ENCODE results near the gene SPRR4. TPM values are rescaled to one million over a fixed set of nuclear protein-coding genes. Genes with fewer than 3 reads are reported as not detected.

The SPRR4 gene
- polyA plus RNA-seq, 1 donor from 2014 or later: not detected

- H3K9me3 ChIP-seq (ENCODE audit: low read length): no peaks in the 10 kb centered on the region
- H3F3A ChIP-seq (ENCODE audit: insufficient read depth, low read length, poor library complexity, severe bottlenecking): no peaks in the 10 kb centered on the region
- TF ChIP-seq POLR2AphosphoS5 (IDR thresholded peaks at IDR 0.05): no peak
- TF ChIP-seq SMC3 (conservative IDR thresholded peaks at IDR 0.05; ENCODE audit: poor library complexity): no peak
- TF ChIP-seq EZH2 (IDR thresholded peaks at IDR 0.05; ENCODE audit: borderline replicate concordance, insufficient read depth, low read length, poor library complexity, severe bottlenecking): no peak
- no peak for TF ChIP-seq RAD21 (conservative IDR thresholded peaks at IDR 0.05)
- no peak for TF ChIP-seq TAF1 (IDR thresholded peaks at IDR 0.05; ENCODE audit: low read depth)
- TF ChIP-seq EP300 (conservative IDR thresholded peaks at IDR 0.05; ENCODE audit: poor library complexity, severe bottlenecking): no peak
- TF ChIP-seq, protein P1, sequence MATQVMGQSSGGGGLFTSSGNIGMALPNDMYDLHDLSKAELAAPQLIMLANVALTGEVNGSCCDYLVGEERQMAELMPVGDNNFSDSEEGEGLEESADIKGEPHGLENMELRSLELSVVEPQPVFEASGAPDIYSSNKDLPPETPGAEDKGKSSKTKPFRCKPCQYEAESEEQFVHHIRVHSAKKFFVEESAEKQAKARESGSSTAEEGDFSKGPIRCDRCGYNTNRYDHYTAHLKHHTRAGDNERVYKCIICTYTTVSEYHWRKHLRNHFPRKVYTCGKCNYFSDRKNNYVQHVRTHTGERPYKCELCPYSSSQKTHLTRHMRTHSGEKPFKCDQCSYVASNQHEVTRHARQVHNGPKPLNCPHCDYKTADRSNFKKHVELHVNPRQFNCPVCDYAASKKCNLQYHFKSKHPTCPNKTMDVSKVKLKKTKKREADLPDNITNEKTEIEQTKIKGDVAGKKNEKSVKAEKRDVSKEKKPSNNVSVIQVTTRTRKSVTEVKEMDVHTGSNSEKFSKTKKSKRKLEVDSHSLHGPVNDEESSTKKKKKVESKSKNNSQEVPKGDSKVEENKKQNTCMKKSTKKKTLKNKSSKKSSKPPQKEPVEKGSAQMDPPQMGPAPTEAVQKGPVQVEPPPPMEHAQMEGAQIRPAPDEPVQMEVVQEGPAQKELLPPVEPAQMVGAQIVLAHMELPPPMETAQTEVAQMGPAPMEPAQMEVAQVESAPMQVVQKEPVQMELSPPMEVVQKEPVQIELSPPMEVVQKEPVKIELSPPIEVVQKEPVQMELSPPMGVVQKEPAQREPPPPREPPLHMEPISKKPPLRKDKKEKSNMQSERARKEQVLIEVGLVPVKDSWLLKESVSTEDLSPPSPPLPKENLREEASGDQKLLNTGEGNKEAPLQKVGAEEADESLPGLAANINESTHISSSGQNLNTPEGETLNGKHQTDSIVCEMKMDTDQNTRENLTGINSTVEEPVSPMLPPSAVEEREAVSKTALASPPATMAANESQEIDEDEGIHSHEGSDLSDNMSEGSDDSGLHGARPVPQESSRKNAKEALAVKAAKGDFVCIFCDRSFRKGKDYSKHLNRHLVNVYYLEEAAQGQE (IDR thresholded peaks at IDR 0.05; ENCODE audit: borderline replicate concordance): no peak
- no peak for TF ChIP-seq MXI1 (conservative IDR thresholded peaks at IDR 0.05; ENCODE audit: poor library complexity, severe bottlenecking)
- no peak for TF ChIP-seq CTCF (IDR thresholded peaks at IDR 0.05; ENCODE audit: poor library complexity, severe bottlenecking)
- H3K79me2 ChIP-seq (replicated peaks; ENCODE audit: insufficient read depth, low read length): no peaks in the 10 kb centered on the region
- no peak within 1 kb of the TSS for H3K4me3 ChIP-seq (ENCODE audit: low read length)
- H3K36me3 ChIP-seq (ENCODE audit: insufficient read depth, low read length): no peaks in the 10 kb centered on the region
- no peaks in the 10 kb centered on the region for H3K27me3 ChIP-seq (ENCODE audit: insufficient read depth, low read depth, low read length)
- H3K27ac ChIP-seq (ENCODE audit: low read length): no peak within 1 kb of the TSS
- H3K9me2 ChIP-seq (ENCODE audit: insufficient read depth, low read length): no peaks in the 10 kb centered on the region
- H4K20me1 ChIP-seq (ENCODE audit: insufficient read depth): no peaks in the 10 kb centered on the region
- no peak within 1 kb of the TSS for H2AFZ ChIP-seq (ENCODE audit: low read depth, low read length)
- H3K4me2 ChIP-seq (ENCODE audit: low read length): no peak within 1 kb of the TSS
- H3K9ac ChIP-seq (ENCODE audit: low read length): no peak within 1 kb of the TSS
Measured at GRCh38 chr1:152983743-152984142, 13.3 kb downstream of the SPRR4 start, which contains the start of gene SPRR1A. SPRR1A (plus strand) TSS chr1:152984081; CDS start chr1:152985231, 1,150 bp downstream.

DNA sequence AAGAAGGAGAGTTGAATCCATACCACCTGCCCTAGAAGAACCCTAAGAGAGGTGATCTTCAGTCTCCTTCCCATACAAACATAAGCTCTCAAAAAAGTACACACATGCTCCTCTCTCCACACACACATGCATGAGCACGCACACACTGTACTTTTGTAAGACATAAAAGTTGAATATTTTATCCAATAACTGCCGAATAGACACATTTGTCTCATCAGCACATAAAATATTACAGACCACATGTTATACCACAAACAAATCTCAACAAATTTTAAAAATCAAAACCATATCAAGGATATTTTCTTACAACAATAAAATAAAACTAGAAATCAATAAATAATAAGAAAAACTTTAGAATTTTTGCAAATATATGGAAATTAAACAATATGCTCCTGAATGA, 16.1 kb downstream of the SPRR4 start:
- no peaks in the 10 kb centered on the region for H3K27me3 ChIP-seq (ENCODE audit: insufficient read depth, low read depth, low read length)
- H4K20me1 ChIP-seq (ENCODE audit: insufficient read depth): no peaks in the 10 kb centered on the region
- H3F3A ChIP-seq (ENCODE audit: insufficient read depth, low read length, poor library complexity, severe bottlenecking): no peaks in the 10 kb centered on the region
- H3K27ac ChIP-seq (ENCODE audit: low read length): no peak overlapping the region
- H3K4me2 ChIP-seq (ENCODE audit: low read length): no peak overlapping the region
- H3K4me3 ChIP-seq (ENCODE audit: low read length): no peak overlapping the region
- H3K36me3 ChIP-seq (ENCODE audit: insufficient read depth, low read length): no peaks in the 10 kb centered on the region
- no peaks in the 10 kb centered on the region for H3K9me3 ChIP-seq (ENCODE audit: low read length)
- no peak overlapping the region for H3K9ac ChIP-seq (ENCODE audit: low read length)
- no peak overlapping the region for H2AFZ ChIP-seq (ENCODE audit: low read depth, low read length)
- no peaks in the 10 kb centered on the region for H3K9me2 ChIP-seq (ENCODE audit: insufficient read depth, low read length)
- no peaks in the 10 kb centered on the region for H3K79me2 ChIP-seq (replicated peaks; ENCODE audit: insufficient read depth, low read length)
- no peak for TF ChIP-seq TAF1 (IDR thresholded peaks at IDR 0.05; ENCODE audit: low read depth)
- no peak for TF ChIP-seq SMC3 (conservative IDR thresholded peaks at IDR 0.05; ENCODE audit: poor library complexity)
- TF ChIP-seq EZH2 (IDR thresholded peaks at IDR 0.05; ENCODE audit: borderline replicate concordance, insufficient read depth, low read length, poor library complexity, severe bottlenecking): no peak
- TF ChIP-seq, protein P1 (IDR thresholded peaks at IDR 0.05; ENCODE audit: borderline replicate concordance): no peak
- TF ChIP-seq MXI1 (conservative IDR thresholded peaks at IDR 0.05; ENCODE audit: poor library complexity, severe bottlenecking): no peak
- TF ChIP-seq RAD21 (conservative IDR thresholded peaks at IDR 0.05): no peak
- no peak for TF ChIP-seq EP300 (conservative IDR thresholded peaks at IDR 0.05; ENCODE audit: poor library complexity, severe bottlenecking)
- TF ChIP-seq CTCF (IDR thresholded peaks at IDR 0.05; ENCODE audit: poor library complexity, severe bottlenecking): no peak
